IgD-negative memory B cell (primary cell): ENCODE measurements around the gene SLC24A3. TPM values are rescaled to one million over a fixed set of nuclear protein-coding genes. Genes with fewer than 3 reads are reported as not detected.

Experiments
- H3K27ac Mint-ChIP-seq, 3 donors: one replicate each; pipeline ENCODE4 v1.8.0; 2020 to 2022; ENCODE audit warnings: mild to moderate bottlenecking in 3 of 3, mixed read lengths in 3 of 3, moderate library complexity in 1 of 3
- H3K27me3 Mint-ChIP-seq: one replicate; pipeline ENCODE4 v1.8.0; 2021; ENCODE audit warnings: mixed read lengths
- H3K36me3 Mint-ChIP-seq: one replicate; pipeline ENCODE4 v1.8.0; 2020; ENCODE audit warnings: mild to moderate bottlenecking, mixed read lengths
- H3K4me1 Mint-ChIP-seq, 3 donors: one replicate each; pipeline ENCODE4 v1.8.0; 2020 to 2022; ENCODE audit warnings: mixed read lengths in 3 of 3, mild to moderate bottlenecking in 1 of 3
- H3K4me3 Mint-ChIP-seq, 4 donors: one replicate each; pipeline ENCODE4 v1.8.0; 2020 to 2022; ENCODE audit warnings: mild to moderate bottlenecking in 4 of 4, mixed read lengths in 4 of 4, moderate library complexity in 3 of 4
- H3K9me3 Mint-ChIP-seq, 3 donors: one replicate each; pipeline ENCODE4 v1.8.0; 2020 to 2021; ENCODE audit warnings: mixed read lengths in 3 of 3, mild to moderate bottlenecking in 1 of 3
- polyA plus RNA-seq: library from polyadenylated mRNA; unstranded; fragments of 300-500 nt; fragmentation: Illumina TruSeq; gene quantifications from one replicate; pipeline ENCODE4 v1.2.3, GENCODE V29; 2021

The SLC24A3 gene
- polyA plus RNA-seq, 1 donor from 2014 or later = not detected

DNA sequence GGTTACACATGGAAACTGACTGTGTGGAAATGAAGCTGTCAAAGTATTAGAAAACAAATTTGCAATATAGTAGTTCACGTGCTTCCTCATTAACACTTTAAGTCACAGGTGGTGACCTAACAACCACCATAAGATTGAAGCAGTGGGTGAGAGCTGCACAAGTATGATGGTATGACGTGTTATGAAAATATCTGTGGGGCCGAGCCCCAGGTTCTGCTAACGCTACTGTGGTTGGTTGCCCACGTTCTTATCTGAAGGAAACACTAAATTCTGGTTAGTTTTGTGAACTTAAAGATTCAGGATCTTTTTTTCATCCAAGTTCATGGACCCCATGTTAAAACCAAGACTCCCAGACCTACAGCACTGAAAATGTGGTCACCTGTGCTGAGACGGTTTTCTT is 302.6 kb downstream of the SLC24A3 start:
- Mint-ChIP-seq H3K4me1 (no peaks in the 10 kb centered on the region), H3K27me3 (peaks cover 3% of the 10 kb centered on the region), H3K9me3 (peaks cover 0 to 4% (median 0%) of the 10 kb centered on the region in 3 donors), H3K27ac (no peak overlapping the region), H3K4me3 (no peak overlapping the region), H3K36me3 (no peaks in the 10 kb centered on the region)

DNA sequence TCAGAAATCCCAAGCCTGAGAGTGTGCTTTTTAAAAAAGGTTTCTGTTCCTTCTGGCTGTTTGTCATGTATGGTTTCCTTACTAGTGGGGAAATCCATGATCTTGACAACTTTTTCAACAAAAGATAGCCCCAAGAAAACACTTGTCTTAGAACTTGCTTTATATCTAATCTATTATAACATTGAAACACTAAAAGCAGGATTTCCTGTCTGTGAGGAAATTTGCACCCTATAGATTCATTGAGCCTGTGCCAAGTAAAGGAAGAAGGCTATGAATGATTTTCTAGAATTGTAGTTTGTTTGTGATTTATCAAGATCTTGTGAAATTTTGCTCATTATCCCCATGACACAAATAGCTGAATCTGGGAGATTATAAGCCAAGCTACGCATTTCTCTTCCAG is 307.0 kb downstream of the SLC24A3 start:
- Mint-ChIP-seq H3K4me3 (no peak overlapping the region), H3K9me3 (peaks cover 0 to 2% (median 0%) of the 10 kb centered on the region in 3 donors), H3K4me1 (no peaks in the 10 kb centered on the region), H3K36me3 (no peaks in the 10 kb centered on the region), H3K27me3 (peaks cover 2% of the 10 kb centered on the region), H3K27ac (no peak overlapping the region)

DNA sequence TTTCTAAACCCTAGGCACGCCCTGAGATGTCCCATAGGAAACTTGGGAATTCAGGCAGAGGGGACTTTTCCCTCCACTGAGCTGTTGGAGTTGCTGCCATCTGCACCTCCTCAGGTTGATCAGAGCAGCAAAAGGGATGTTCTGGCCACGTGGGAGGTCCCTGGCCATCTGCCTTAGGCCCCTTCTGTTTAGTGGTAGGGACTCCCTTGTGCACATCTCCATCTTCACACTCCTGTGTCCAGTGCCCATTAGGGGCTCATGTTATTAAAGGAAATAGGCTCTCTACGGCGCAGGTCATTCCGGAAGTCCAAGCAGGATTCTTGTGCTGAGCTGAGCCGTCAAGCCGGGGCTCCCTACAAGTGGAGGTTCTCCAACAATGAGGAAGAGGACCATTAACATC is 307.8 kb downstream of the SLC24A3 start:
- H3K4me1 Mint-ChIP-seq = no peaks in the 10 kb centered on the region

DNA sequence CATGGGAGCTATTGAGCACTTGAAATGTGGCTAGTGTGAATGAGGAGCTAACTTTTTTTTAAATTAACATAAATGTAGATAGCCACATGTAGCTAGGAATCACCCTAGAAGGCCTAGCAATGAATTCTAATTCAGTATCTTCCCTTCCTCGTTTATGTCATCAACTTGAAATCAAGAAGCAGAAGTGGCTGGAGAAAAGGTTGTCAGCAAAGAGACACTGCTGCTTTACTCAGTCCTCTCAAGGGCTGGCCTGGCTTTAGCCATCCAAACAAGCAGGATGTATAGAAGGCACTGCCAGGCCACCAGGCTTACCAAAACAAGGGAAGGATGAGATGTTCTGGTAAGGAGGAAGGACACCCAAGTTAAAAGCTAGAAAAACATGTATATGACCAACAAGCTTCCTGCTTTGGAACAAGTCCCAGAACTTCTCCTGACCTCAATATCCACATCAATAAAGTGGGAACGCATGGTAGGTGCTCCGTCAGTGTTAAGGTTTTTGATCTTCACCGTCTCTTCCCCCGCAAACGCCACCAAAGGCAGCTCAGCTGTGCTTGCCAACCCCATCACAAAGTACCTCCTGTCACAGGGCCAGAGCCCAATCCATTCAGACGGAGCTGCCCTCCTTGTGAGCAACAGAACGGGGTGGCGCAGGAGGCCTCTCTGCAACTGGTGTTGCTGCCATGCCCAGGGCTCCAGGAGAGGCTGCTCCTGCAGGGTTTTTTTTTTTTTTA is 309.8 kb downstream of the SLC24A3 start:
- Mint-ChIP-seq H3K36me3 (no peaks in the 10 kb centered on the region), H3K9me3 (no peaks in the 10 kb centered on the region), H3K27ac (no peak overlapping the region), H3K4me1 (no peaks in the 10 kb centered on the region), H3K4me3 (no peak overlapping the region), H3K27me3 (peaks cover 2% of the 10 kb centered on the region)

More for the DNA sequence above, 307.8 kb downstream of the SLC24A3 start:
- H3K27ac Mint-ChIP-seq = no peak overlapping the region
- no peak overlapping the region for H3K4me3 Mint-ChIP-seq
- H3K36me3 Mint-ChIP-seq = no peaks in the 10 kb centered on the region
- peaks cover 2% of the 10 kb centered on the region for H3K27me3 Mint-ChIP-seq
- H3K9me3 Mint-ChIP-seq = peaks cover 0 to 2% (median 0%) of the 10 kb centered on the region in 3 donors

DNA sequence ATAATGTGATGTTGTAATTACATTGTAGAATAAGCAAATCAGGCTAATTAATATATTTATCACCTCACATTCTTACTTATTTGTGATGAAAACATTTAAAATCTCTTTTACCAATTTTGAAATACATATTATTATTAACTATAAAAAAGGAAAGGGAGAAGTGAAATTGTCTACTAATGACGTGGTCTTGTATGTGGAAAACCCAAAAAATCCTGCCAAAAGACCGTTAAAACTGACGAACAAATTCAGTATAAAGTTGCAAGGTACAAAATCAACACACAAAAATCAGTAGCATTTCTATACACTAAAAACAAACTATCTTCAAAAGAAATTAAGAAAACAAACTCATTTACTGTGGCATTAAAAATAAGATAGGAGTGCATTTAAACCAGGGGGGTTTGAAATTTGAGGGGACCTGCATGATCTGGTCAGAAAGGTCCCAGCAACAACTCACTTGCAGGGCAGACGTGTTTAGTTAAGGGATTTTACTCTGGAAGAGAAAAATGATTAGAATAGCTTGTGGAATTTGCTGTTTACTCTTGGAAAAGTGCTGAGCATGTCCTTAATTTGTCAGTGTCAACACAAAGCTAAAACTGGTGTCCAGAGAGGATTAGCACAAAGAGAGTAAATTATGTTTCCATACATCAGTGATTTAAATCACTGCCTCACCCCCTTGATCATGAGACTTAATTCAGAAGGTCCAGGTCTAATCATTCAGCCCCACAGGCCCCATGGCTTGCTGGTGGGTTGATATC is 310.6 kb downstream of the SLC24A3 start:
- no peaks in the 10 kb centered on the region for H3K4me1 Mint-ChIP-seq
- peaks cover 2% of the 10 kb centered on the region for H3K27me3 Mint-ChIP-seq
- H3K9me3 Mint-ChIP-seq = no peaks in the 10 kb centered on the region
- H3K36me3 Mint-ChIP-seq = no peaks in the 10 kb centered on the region
- no peak overlapping the region for H3K4me3 Mint-ChIP-seq
- no peak overlapping the region for H3K27ac Mint-ChIP-seq

DNA sequence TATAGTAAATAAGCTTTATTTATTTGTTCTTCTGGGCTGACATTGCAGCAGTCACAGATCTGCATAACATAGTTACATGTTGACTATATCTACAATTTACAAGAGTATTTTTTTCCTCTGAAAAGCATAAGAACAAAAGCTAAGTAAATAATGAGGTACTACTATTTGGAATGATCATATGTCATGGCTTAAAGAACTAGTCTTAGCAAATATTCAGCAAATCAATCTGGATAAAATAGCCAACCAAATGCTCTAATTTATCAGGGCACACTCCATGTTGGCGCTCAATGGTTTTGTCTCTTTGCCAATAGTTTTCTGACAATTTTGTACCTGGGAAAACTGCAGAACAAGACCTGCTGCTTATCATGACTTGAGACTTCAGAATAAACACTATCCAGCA is 312.2 kb downstream of the SLC24A3 start:
- no peak overlapping the region for H3K27ac Mint-ChIP-seq
- H3K4me1 Mint-ChIP-seq = no peaks in the 10 kb centered on the region
- H3K4me3 Mint-ChIP-seq = no peak overlapping the region
- H3K9me3 Mint-ChIP-seq = no peaks in the 10 kb centered on the region
- H3K36me3 Mint-ChIP-seq = no peaks in the 10 kb centered on the region
- peaks cover 5% of the 10 kb centered on the region for H3K27me3 Mint-ChIP-seq

DNA sequence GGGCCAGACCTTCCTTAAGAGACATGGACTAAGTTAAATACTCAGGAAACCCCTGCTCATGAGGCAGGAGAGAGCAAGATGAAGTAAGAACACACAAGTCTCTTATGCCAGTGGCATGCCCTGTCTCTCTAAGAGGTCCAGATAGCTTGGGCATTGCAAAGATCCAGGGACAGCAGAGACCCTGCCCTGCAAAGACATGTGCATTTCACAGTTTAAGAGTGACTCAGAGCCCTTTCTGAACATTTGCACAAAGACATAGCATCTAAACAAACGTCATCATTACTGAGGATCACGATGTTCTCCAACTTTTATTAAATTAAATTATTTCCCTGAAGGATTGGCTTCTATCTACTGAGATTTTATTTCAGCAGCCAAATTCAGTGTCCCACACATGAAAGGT is 315.1 kb downstream of the SLC24A3 start:
- H3K36me3 Mint-ChIP-seq = no peaks in the 10 kb centered on the region
- no peak overlapping the region for H3K4me3 Mint-ChIP-seq
- no peaks in the 10 kb centered on the region for H3K4me1 Mint-ChIP-seq
- no peak overlapping the region for H3K27ac Mint-ChIP-seq
- peaks cover 4% of the 10 kb centered on the region for H3K27me3 Mint-ChIP-seq
- H3K9me3 Mint-ChIP-seq = no peaks in the 10 kb centered on the region

DNA sequence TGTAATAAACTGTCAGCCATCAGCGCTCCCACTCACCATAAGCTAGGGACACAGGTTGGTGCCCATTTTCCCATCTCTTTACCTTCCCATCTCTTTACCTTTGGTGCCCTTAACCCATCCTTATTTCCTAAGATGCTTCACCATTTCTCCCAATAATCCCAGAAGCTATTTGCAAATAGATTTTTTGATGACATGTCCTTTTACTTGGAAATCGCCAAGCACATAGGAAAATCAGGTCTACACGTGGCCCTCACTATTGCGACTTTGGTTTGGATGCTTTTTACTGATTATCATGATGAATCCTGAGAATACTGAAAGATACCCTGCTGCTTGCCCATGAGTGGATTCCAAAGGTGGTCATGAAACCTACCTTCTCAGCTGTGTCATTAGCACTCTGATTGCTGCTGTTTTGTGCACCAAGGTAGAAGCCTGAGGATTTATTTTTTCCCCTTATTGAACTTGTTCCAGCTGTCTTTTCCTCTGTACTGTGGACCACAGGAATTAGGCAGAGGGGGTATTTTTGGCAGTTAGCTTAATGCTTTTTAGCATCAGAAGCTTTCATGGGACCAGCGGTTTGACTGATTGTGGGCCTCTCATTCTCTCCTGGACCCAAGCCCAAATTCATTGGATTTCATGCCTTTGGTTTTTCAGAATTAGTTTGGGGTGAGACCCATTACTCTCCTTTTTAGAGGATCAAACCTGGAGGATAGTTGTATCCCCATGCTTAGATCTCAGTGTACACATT is 316.0 kb downstream of the SLC24A3 start:
- Mint-ChIP-seq H3K27ac (no peak overlapping the region), H3K4me1 (no peaks in the 10 kb centered on the region), H3K27me3 (peaks cover 4% of the 10 kb centered on the region), H3K4me3 (no peak overlapping the region), H3K36me3 (no peaks in the 10 kb centered on the region), H3K9me3 (peaks cover 0 to 2% (median 0%) of the 10 kb centered on the region in 3 donors)

DNA sequence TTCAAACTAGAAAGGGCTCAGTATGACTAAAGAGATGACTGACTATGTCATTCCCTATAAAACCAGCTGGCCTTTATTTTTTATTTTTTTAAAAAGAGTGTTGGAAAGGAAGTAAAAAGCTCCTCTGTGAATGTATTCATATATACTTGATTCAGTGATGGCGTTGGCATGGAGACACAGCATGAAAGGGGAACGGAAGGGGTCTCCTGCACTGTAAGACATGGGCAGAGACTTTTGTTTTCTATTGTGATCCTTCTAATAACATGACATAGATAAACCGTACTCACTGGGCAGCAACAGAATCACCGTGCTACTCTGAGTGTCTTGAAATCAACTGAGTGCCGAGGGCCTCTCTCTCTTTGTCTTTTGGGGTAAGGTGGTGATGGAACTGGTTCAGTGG is 317.6 kb downstream of the SLC24A3 start:
- H3K9me3 Mint-ChIP-seq = peaks cover 0 to 3% (median 3%) of the 10 kb centered on the region in 3 donors
- no peaks in the 10 kb centered on the region for H3K36me3 Mint-ChIP-seq
- peaks cover 4% of the 10 kb centered on the region for H3K27me3 Mint-ChIP-seq
- H3K4me1 Mint-ChIP-seq = no peaks in the 10 kb centered on the region
- H3K27ac Mint-ChIP-seq = no peak overlapping the region
- H3K4me3 Mint-ChIP-seq = no peak overlapping the region

DNA sequence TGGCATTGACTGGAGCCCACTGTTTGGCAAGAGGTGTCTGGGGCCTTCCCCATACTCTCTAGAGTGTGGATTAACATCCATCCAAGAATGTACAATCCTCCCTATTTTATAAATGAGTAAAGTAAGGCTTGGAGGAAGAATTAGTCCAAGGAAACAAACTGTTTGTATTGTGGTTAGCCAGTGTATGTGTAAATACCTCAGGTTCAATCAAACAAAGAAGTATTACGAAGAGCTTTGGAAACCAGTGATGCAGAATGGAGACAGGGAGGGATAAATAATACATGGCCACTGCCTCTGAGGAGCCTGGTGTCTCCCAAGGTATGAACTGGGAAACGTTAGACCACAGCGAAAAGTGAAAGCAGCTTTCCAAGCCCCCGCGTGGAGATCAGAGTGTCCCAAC is 319.0 kb downstream of the SLC24A3 start:
- H3K9me3 Mint-ChIP-seq = peaks cover 0 to 7% (median 3%) of the 10 kb centered on the region in 3 donors
- no peaks in the 10 kb centered on the region for H3K36me3 Mint-ChIP-seq
- no peaks in the 10 kb centered on the region for H3K4me1 Mint-ChIP-seq
- H3K27ac Mint-ChIP-seq = no peak overlapping the region
- H3K27me3 Mint-ChIP-seq = peaks cover 4% of the 10 kb centered on the region
- H3K4me3 Mint-ChIP-seq = no peak overlapping the region

DNA sequence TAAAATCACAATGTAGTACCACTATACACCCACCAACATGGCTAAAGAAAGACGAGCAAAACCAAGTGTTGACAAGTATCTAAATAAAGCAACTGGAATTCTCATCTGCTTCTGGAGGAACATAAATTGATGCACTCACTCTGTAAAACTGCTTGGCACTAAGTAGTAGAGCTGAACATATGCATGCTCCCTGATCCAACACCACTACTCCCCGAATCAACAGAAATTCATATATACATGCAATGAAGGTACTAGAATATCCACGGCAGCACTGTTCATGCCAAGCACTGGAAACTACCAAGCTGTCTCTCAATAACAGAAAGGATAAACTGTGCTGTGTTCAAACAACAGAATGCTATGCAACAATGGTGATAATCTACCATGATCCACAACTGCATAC is 326.1 kb downstream of the SLC24A3 start:
- peaks cover 0 to 3% (median 0%) of the 10 kb centered on the region in 3 donors for H3K4me1 Mint-ChIP-seq
- H3K27me3 Mint-ChIP-seq = peaks cover 3% of the 10 kb centered on the region
- peaks cover 0 to 6% (median 3%) of the 10 kb centered on the region in 3 donors for H3K9me3 Mint-ChIP-seq

DNA sequence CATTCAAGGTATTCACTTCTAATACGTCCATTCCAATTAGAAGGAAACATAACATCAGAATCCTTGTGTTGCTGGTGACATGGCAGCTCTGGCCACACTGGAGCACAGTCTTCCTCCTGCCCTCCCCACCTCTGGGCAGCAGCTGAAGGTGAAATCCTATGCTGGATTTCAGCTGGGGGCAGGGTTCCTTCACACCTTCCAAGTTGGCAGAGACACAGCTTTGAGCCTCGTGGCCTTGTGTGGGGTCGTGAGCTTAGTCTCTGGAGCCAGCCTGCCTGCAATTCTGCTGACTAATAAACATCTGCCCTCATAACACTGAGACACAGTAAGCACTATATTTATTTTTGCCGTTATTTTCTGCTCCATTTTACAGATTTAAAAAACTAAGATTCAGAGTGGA is 326.7 kb downstream of the SLC24A3 start:
- peaks cover 3% of the 10 kb centered on the region for H3K27me3 Mint-ChIP-seq
- no peak overlapping the region for H3K27ac Mint-ChIP-seq
- no peaks in the 10 kb centered on the region for H3K36me3 Mint-ChIP-seq
- H3K4me3 Mint-ChIP-seq = no peak overlapping the region
- peaks cover 0 to 3% (median 0%) of the 10 kb centered on the region in 3 donors for H3K4me1 Mint-ChIP-seq
- H3K9me3 Mint-ChIP-seq = peaks cover 0 to 6% (median 3%) of the 10 kb centered on the region in 3 donors

More for the DNA sequence above, 326.1 kb downstream of the SLC24A3 start:
- no peak overlapping the region for H3K27ac Mint-ChIP-seq
- H3K4me3 Mint-ChIP-seq = no peak overlapping the region
- H3K36me3 Mint-ChIP-seq = no peaks in the 10 kb centered on the region

DNA sequence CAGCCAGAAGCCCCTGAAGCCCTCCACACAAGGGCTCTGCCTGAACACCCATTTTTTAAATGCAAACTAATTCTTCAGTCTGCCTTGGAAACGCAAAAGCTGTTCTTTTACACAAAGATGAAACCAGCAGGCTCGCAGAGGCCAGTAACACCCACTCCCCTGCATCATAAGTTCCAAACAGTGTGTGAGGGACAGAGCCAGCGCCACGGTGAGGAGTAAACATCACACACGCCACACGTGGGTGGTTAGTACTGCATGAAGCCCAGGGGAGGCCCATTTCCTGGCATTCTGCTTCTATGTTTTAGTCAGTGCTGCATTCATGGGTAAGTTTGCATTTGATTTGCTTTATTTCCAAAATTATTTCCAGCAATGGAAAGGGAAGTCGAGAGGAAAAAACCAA is 327.9 kb downstream of the SLC24A3 start:
- Mint-ChIP-seq H3K27ac (no peak overlapping the region), H3K36me3 (no peaks in the 10 kb centered on the region), H3K4me3 (no peak overlapping the region), H3K4me1 (peaks cover 0 to 3% (median 0%) of the 10 kb centered on the region in 3 donors), H3K9me3 (peaks cover 0 to 6% (median 0%) of the 10 kb centered on the region in 3 donors), H3K27me3 (peaks cover 3% of the 10 kb centered on the region)

DNA sequence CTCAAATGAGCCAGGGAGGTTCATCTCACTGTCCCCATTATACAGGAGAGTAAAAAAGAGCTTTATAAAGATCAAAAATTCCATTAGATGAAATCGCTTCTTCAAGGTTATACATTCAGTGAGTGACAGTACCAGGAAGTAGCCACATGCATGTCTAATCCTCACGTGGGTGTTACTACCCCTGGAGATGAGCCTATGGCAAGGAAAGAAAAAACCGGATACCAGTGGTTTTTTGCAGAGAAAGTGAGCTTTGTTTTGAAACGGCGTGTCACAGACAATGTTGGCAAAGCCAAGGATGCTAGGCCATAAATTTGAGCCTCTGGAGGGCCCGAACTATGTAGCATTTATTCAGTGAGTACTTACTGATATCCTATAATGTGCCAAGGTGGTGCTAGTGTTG is 330.7 kb downstream of the SLC24A3 start:
- Mint-ChIP-seq H3K4me3 (no peak overlapping the region), H3K36me3 (no peaks in the 10 kb centered on the region), H3K4me1 (peaks cover 0 to 3% (median 0%) of the 10 kb centered on the region in 3 donors), H3K27me3 (peaks cover 2% of the 10 kb centered on the region), H3K27ac (no peak overlapping the region), H3K9me3 (peaks cover 0 to 2% (median 0%) of the 10 kb centered on the region in 3 donors)

DNA sequence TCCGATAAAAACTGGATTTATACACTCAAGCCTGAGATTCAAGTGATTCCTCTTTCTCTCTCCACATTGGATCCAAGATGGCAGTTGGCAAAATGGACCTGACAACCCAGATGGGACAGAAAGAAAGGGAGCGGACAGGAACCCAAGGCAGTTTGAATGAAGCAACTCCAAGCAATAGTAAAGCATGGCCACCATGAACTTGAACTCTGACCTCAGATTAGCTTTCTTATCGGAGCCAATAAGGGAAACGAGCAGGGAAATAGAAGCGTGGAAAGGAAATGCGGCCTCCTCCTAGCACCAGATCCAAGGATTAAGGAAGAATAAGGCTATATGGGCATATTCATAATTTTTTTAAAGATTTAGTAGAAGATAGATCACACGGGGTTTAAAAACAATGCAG is 332.2 kb downstream of the SLC24A3 start:
- Mint-ChIP-seq H3K36me3 (no peaks in the 10 kb centered on the region), H3K27me3 (no peaks in the 10 kb centered on the region), H3K4me3 (no peak overlapping the region), H3K4me1 (peaks cover 0 to 3% (median 0%) of the 10 kb centered on the region in 3 donors), H3K27ac (no peak overlapping the region), H3K9me3 (peaks cover 0 to 2% (median 0%) of the 10 kb centered on the region in 3 donors)
